Measurements from ENCODE around the gene PLA2G4E. TPM values are rescaled to one million over a fixed set of nuclear protein-coding genes. Genes with fewer than 3 reads are reported as not detected.
A peak's percentile ranks its signal among the peaks of the same experiment; 100 is the strongest.

PLA2G4E gene
- total RNA-seq, 1 experiment from 2014 or later, result not detected

- no TSS peak for BruUV-seq (replicated peaks)
- no peak overlapping the region for H3K27ac ChIP-seq (ENCODE audit: low read length)
- ChIA-PET CTCF (interaction anchor here (0.6 to 1.6 kb wide), 3 partner anchors 68 to 242 kb away, joined by 4 to 9 read pairs (median 4); no protein-coding TSS in a partner anchor), POLR2A (interaction anchor here (0.8 kb wide), 1 partner anchor 67 kb away, joined by 3 read pairs; no protein-coding TSS in a partner anchor)
- TF ChIP-seq REST (IDR thresholded peaks at IDR 0.05; ENCODE audit: insufficient read depth in 1 of 2, low read depth in 2 of 2, low read length in 1 of 2) (no peak), CTCF (IDR thresholded peaks at IDR 0.05) (no peak), POLR2AphosphoS5 (IDR thresholded peaks at IDR 0.05; ENCODE audit: low read depth, low read length) (no peak), SIN3A (IDR thresholded peaks at IDR 0.05; ENCODE audit: borderline replicate concordance, insufficient read depth, low read depth, low read length) (no peak), TCF7L2 (IDR thresholded peaks at IDR 0.05; ENCODE audit: low read depth, low read length) (no peak)
- ATAC-seq (peak; percentile 61), DNase-seq (ENCODE audit: low read depth, low spot score) (no peak)
- in situ Hi-C loops (cut with HindIII; ENCODE audit: low pct_unique_long_range_greater_than_20kb, low sequenced_read_pairs) (no loop called here), intact Hi-C loops (cut with micrococcal nuclease; ENCODE audit: unreplicated experiment) (loop anchor here (2.0 to 5.0 kb wide), 2 partner anchors 70 to 148 kb away; no protein-coding TSS in a partner anchor)
- no peaks in the 10 kb centered on the region; the same call in 1 of the 2 replicates for H3K4me1 ChIP-seq (ENCODE audit: control insufficient read depth, insufficient read depth, low read length)
- no peaks in the 10 kb centered on the region for H3K36me3 ChIP-seq (ENCODE audit: control insufficient read depth, insufficient read depth, low read length)
- H3K27me3 ChIP-seq (ENCODE audit: control insufficient read depth, insufficient read depth, low read length), result no peaks in the 10 kb centered on the region
- no peak overlapping the region for H3K4me3 ChIP-seq (ENCODE audit: low read depth in 2 of 2, low read length in 2 of 2)
- no peaks in the 10 kb centered on the region for H3K9me3 ChIP-seq (ENCODE audit: control insufficient read depth, insufficient read depth, low read depth, low read length)
These were observed 31.8 kb downstream of the PLA2G4E start for GRCh38 chr15:41988896-41989572.

GRCh38 chr15:41987925-41988275 is 32.9 kb downstream of the PLA2G4E start:
- H3K9me3 ChIP-seq (ENCODE audit: control insufficient read depth, insufficient read depth, low read depth, low read length), result no peaks in the 10 kb centered on the region
- ChIA-PET CTCF (no interaction called here), POLR2A (no interaction called here)
- no peak for TF ChIP-seq SIN3A (IDR thresholded peaks at IDR 0.05; ENCODE audit: borderline replicate concordance, insufficient read depth, low read depth, low read length)
- no peak for TF ChIP-seq TCF7L2 (IDR thresholded peaks at IDR 0.05; ENCODE audit: low read depth, low read length)
- TF ChIP-seq CTCF (IDR thresholded peaks at IDR 0.05), result no peak
- TF ChIP-seq REST (IDR thresholded peaks at IDR 0.05; ENCODE audit: insufficient read depth in 1 of 2, low read depth in 2 of 2, low read length in 1 of 2), result no peak
- no peak for TF ChIP-seq POLR2AphosphoS5 (IDR thresholded peaks at IDR 0.05; ENCODE audit: low read depth, low read length)
- no peaks in the 10 kb centered on the region for H3K27me3 ChIP-seq (ENCODE audit: control insufficient read depth, insufficient read depth, low read length)
- DNase-seq (ENCODE audit: low read depth, low spot score), result no peak
- in situ Hi-C loops (cut with HindIII; ENCODE audit: low pct_unique_long_range_greater_than_20kb, low sequenced_read_pairs) (no loop called here), intact Hi-C loops (cut with micrococcal nuclease; ENCODE audit: unreplicated experiment) (loop anchor here (2.0 to 5.0 kb wide), 2 partner anchors 71 to 149 kb away; no protein-coding TSS in a partner anchor)
- H3K4me1 ChIP-seq (ENCODE audit: control insufficient read depth, insufficient read depth, low read length), result no peaks in the 10 kb centered on the region; the same call in 1 of the 2 replicates
- H3K4me3 ChIP-seq (ENCODE audit: low read depth in 2 of 2, low read length in 2 of 2), result no peak overlapping the region
- no peak for ATAC-seq
- H3K27ac ChIP-seq (ENCODE audit: low read length), result no peak overlapping the region
- no peaks in the 10 kb centered on the region for H3K36me3 ChIP-seq (ENCODE audit: control insufficient read depth, insufficient read depth, low read length)
- no TSS peak for BruUV-seq (replicated peaks)
